Fibroblast of skin of back (primary cell): ENCODE data around the gene HLA-B.
"Not testable (repeated sequence)": the region's sequence is repeated elsewhere in the genome, so short reads cannot be mapped to it uniquely, and the experiment has no call there.

Experiments used
- DNase-seq: peaks from one replicate; pipeline ENCODE4 v3.0.0-alpha.2; 2013

Gene HLA-B

GRCh38 chr6:31383149-31383548 lies 26.2 kb upstream of the HLA-B start:
- no peak for DNase-seq

GRCh38 chr6:31381666-31382065 lies 24.7 kb upstream of the HLA-B start:
- no peak for DNase-seq

GRCh38 chr6:31379850-31380249 lies 22.9 kb upstream of the HLA-B start:
- no peak for DNase-seq

- DNase-seq, result no peak
Measured at GRCh38 chr6:31378721-31379103, 21.7 kb upstream of the HLA-B start.

GRCh38 chr6:31378062-31378720 lies 21.2 kb upstream of the HLA-B start:
- DNase-seq, result no peak

GRCh38 chr6:31377029-31377428 lies 20.1 kb upstream of the HLA-B start:
- DNase-seq, result no peak

- DNase-seq, result no peak
Measured at GRCh38 chr6:31375699-31376098, 18.7 kb upstream of the HLA-B start.

- not testable (repeated sequence) for DNase-seq
Measured at GRCh38 chr6:31374118-31374517, 17.1 kb upstream of the HLA-B start.

GRCh38 chr6:31368461-31368860 lies 11.5 kb upstream of the HLA-B start:
- no peak for DNase-seq

GRCh38 chr6:31366693-31367470 lies 9.9 kb upstream of the HLA-B start:
- peak; percentile 79 for DNase-seq

GRCh38 chr6:31365864-31366263 lies 8.9 kb upstream of the HLA-B start:
- no peak for DNase-seq

- DNase-seq, result no peak
Measured at GRCh38 chr6:31363811-31364210, 6.8 kb upstream of the HLA-B start.

GRCh38 chr6:31362751-31363150 lies 5.8 kb upstream of the HLA-B start:
- DNase-seq, result no peak

GRCh38 chr6:31359581-31359980 lies 2.6 kb upstream of the HLA-B start:
- DNase-seq, result peak; percentile 76

- no peak for DNase-seq
Measured at GRCh38 chr6:31358302-31358701, 1.3 kb upstream of the HLA-B start.

- no peak for DNase-seq
Measured at GRCh38 chr6:31357886-31358285, 907 bp upstream of the HLA-B start.

- peak; percentile 35 for DNase-seq
Measured at GRCh38 chr6:31356216-31356945, 598 bp downstream of the HLA-B start.

GRCh38 chr6:31355583-31355948 lies 1.4 kb downstream of the HLA-B start:
- no peak for DNase-seq

- no peak for DNase-seq
Measured at GRCh38 chr6:31354864-31355582, 2.0 kb downstream of the HLA-B start.

- DNase-seq, result no peak
Measured at GRCh38 chr6:31354158-31354863, 2.7 kb downstream of the HLA-B start.

- no peak for DNase-seq
Measured at GRCh38 chr6:31353384-31353945, 3.5 kb downstream of the HLA-B start.
